Calu3 (cell line): ENCODE data around the gene PSMD14. TPM values are rescaled to one million over a fixed set of nuclear protein-coding genes. Genes with fewer than 3 reads are reported as not detected.

ENCODE experiments used
- BruUV-seq: library from RNA; stranded (reverse); fragments of 400-500 nt; replicated peaks from 2 replicates; lab custom pipeline; 2021; lab: Mats Ljungman, UMichigan
- CTCF ChIA-PET: fragments of 300-600 bp; sonication (Branson Sonifier 250); formaldehyde crosslinking; loops from one replicate; lab custom pipeline; 2022; ENCODE audit warnings: antibody characterized with exemption; lab: Charles Lee
- DNase-seq: peaks from one replicate; pipeline ENCODE4 v3.0.0; 2022
- H3K27ac Mint-ChIP-seq: one replicate; pipeline ENCODE4 v1.8.0; 2022; ENCODE audit warnings: mixed read lengths; ENCODE audit not compliant: unreplicated experiment
- H3K27me3 Mint-ChIP-seq: one replicate; pipeline ENCODE4 v1.8.0; 2022; ENCODE audit warnings: mixed read lengths; ENCODE audit not compliant: unreplicated experiment
- H3K36me3 Mint-ChIP-seq: one replicate; pipeline ENCODE4 v1.8.0; 2022; ENCODE audit warnings: mild to moderate bottlenecking, moderate library complexity, mixed read lengths; ENCODE audit not compliant: insufficient read depth, unreplicated experiment
- H3K4me1 Mint-ChIP-seq: one replicate; pipeline ENCODE4 v1.8.0; 2022; ENCODE audit warnings: mild to moderate bottlenecking, low read depth, mixed read lengths; ENCODE audit not compliant: unreplicated experiment
- H3K4me3 Mint-ChIP-seq: one replicate; pipeline ENCODE4 v1.8.0; 2022; ENCODE audit warnings: mild to moderate bottlenecking, low read depth, moderate library complexity, mixed read lengths; ENCODE audit not compliant: unreplicated experiment
- H3K9me3 Mint-ChIP-seq: one replicate; pipeline ENCODE4 v1.8.0; 2022; ENCODE audit warnings: low read depth, mixed read lengths; ENCODE audit not compliant: unreplicated experiment
- CTCF ChIP-seq: fragments of 200-600 bp; IDR thresholded peaks from one replicate; pipeline ENCODE4 v1.8.0; 2022; ENCODE audit warnings: antibody characterized with exemption; ENCODE audit not compliant: unreplicated experiment
- intact Hi-C: fragments of 100-400 bp; cut with micrococcal nuclease; formaldehyde crosslinking; loops from one replicate; pipeline ENCODE4 v1.10.0; 2022; ENCODE audit not compliant: unreplicated experiment
- total RNA-seq: library from RNA; stranded (reverse); gene quantifications from 2 replicates; pipeline ENCODE4 v1.2.3, GENCODE V29; 2022

The PSMD14 gene
- total RNA-seq, 1 experiment from 2014 or later: 97.4 TPM

- Mint-ChIP-seq H3K9me3 (no peaks in the 10 kb centered on the region), H3K36me3 (no peaks in the 10 kb centered on the region), H3K4me3 (no peak overlapping the region), H3K27me3 (no peaks in the 10 kb centered on the region), H3K4me1 (no peaks in the 10 kb centered on the region), H3K27ac (no peak overlapping the region)
- CTCF ChIA-PET: no interaction called here
- no peak for TF ChIP-seq CTCF
- intact Hi-C loops: no loop called here
- BruUV-seq: no TSS peak
- no peak for DNase-seq
Observed at GRCh38 chr2:161343235-161343634, 35.0 kb downstream of the PSMD14 start.

GRCh38 chr2:161344692-161345091, 36.5 kb downstream of the PSMD14 start:
- H3K27me3 Mint-ChIP-seq: no peaks in the 10 kb centered on the region
- H3K4me1 Mint-ChIP-seq: peaks cover 9% of the 10 kb centered on the region
- CTCF ChIA-PET: no interaction called here
- intact Hi-C loops: no loop called here
- H3K4me3 Mint-ChIP-seq: no peak overlapping the region
- TF ChIP-seq CTCF: no peak
- no peak for DNase-seq
- no peaks in the 10 kb centered on the region for H3K9me3 Mint-ChIP-seq
- peaks cover 3% of the 10 kb centered on the region for H3K36me3 Mint-ChIP-seq
- no TSS peak for BruUV-seq
- no peak overlapping the region for H3K27ac Mint-ChIP-seq

GRCh38 chr2:161351678-161352077, 43.5 kb downstream of the PSMD14 start:
- Mint-ChIP-seq H3K27ac (no peak overlapping the region), H3K9me3 (no peaks in the 10 kb centered on the region), H3K4me1 (peaks cover 26% of the 10 kb centered on the region), H3K27me3 (no peaks in the 10 kb centered on the region), H3K36me3 (peaks cover 8% of the 10 kb centered on the region), H3K4me3 (no peak overlapping the region)
- BruUV-seq: no TSS peak
- intact Hi-C loops: no loop called here
- no peak for TF ChIP-seq CTCF
- DNase-seq: no peak
- CTCF ChIA-PET: interaction anchor here (0.6 kb wide), 1 partner anchor 92 kb away, joined by 5 read pairs; no protein-coding TSS in a partner anchor

- no peak for TF ChIP-seq CTCF
- no peak for DNase-seq
- intact Hi-C loops: no loop called here
- Mint-ChIP-seq H3K4me3 (no peak overlapping the region), H3K27me3 (no peaks in the 10 kb centered on the region), H3K36me3 (peaks cover 8% of the 10 kb centered on the region), H3K4me1 (peaks cover 26% of the 10 kb centered on the region), H3K27ac (no peak overlapping the region), H3K9me3 (no peaks in the 10 kb centered on the region)
- no TSS peak for BruUV-seq
- CTCF ChIA-PET: no interaction called here
Observed at GRCh38 chr2:161352719-161353118, 44.5 kb downstream of the PSMD14 start.
